Fibroblast of lung (primary cell): ENCODE measurements around the gene SCP2. TPM values are rescaled to one million over a fixed set of nuclear protein-coding genes. Genes with fewer than 3 reads are reported as not detected.
A peak's percentile ranks its signal among the peaks of the same experiment; 100 is the strongest.

Experiments used
- DNase-seq, 2 donors: peaks; one replicate each; pipeline versions ENCODE4 v3.0.0 to v3.0.0-alpha.2; 2010; ENCODE audit warnings: low read depth in 2 of 2
- H2AFZ ChIP-seq: 2 replicates; pipeline ENCODE4 v1.5.1; 2012; ENCODE audit warnings: low read length, control low read depth, inconsistent platforms
- H3K27ac ChIP-seq: 2 replicates; pipeline ENCODE4 v1.5.1; 2011; ENCODE audit warnings: low read length, control low read depth; ENCODE audit not compliant: insufficient read depth
- H3K27me3 ChIP-seq: 2 replicates; pipeline ENCODE4 v1.5.1; 2011; ENCODE audit warnings: mild to moderate bottlenecking, low read length; ENCODE audit not compliant: control insufficient read depth, insufficient read depth
- H3K36me3 ChIP-seq: 2 replicates; pipeline ENCODE4 v1.5.1; 2011; ENCODE audit warnings: low read length; ENCODE audit not compliant: control insufficient read depth, insufficient read depth
- H3K4me1 ChIP-seq: 2 replicates; pipeline ENCODE4 v1.5.1; 2011; ENCODE audit warnings: low read length; ENCODE audit not compliant: control insufficient read depth, insufficient read depth; ENCODE audit errors: extremely low read depth
- H3K4me2 ChIP-seq: 2 replicates; pipeline ENCODE4 v1.5.1; 2011; ENCODE audit warnings: low read length, control low read depth; ENCODE audit not compliant: insufficient read depth; ENCODE audit errors: extremely low read depth
- H3K4me3 ChIP-seq, 4 experiments: fragments of 200-600 bp in 1 of 4; sonication (generic) in 1 of 4; replicated peaks in 1 of 4; 2 replicates each; pipeline ENCODE4 v1.5.1; 2011 to 2016; ENCODE audit warnings: low read length in 4 of 4, low read depth in 3 of 4, mild to moderate bottlenecking in 3 of 4, control low read depth in 2 of 4, inconsistent platforms in 1 of 4, mixed read lengths in 1 of 4; ENCODE audit not compliant: insufficient read depth in 1 of 4; ENCODE audit errors: control extremely low read depth in 1 of 4
- H3K79me2 ChIP-seq: 2 replicates; pipeline ENCODE4 v1.5.1; 2012; ENCODE audit warnings: mild to moderate bottlenecking, low read length, inconsistent platforms; ENCODE audit not compliant: control insufficient read depth, insufficient read depth
- H3K9ac ChIP-seq: 2 replicates; pipeline ENCODE4 v1.5.1; 2011; ENCODE audit warnings: mild to moderate bottlenecking, low read length, control low read depth; ENCODE audit not compliant: insufficient read depth
- H3K9me3 ChIP-seq: 2 replicates; pipeline ENCODE4 v1.5.1; 2012; ENCODE audit warnings: low read depth, low read length; ENCODE audit not compliant: control insufficient read depth, insufficient read depth
- H4K20me1 ChIP-seq: 2 replicates; pipeline ENCODE4 v1.5.1; 2011; ENCODE audit warnings: low read length; ENCODE audit not compliant: control insufficient read depth, insufficient read depth; ENCODE audit errors: extremely low read depth
- CTCF ChIP-seq, 2 donors: IDR thresholded peaks in 1 of 2; conservative IDR thresholded peaks in 1 of 2; 1 replicate in 1 of 2; 2 replicates in 1 of 2; pipeline ENCODE4 v1.5.1; 2011 to 2012; ENCODE audit warnings: low read length in 2 of 2, control low read depth in 1 of 2, inconsistent platforms in 1 of 2, low read depth in 1 of 2, mild to moderate bottlenecking in 1 of 2
- EZH2 ChIP-seq: IDR thresholded peaks from 2 replicates; pipeline ENCODE4 v1.5.1; 2012; ENCODE audit warnings: low read length, control low read depth, mild to moderate bottlenecking; ENCODE audit errors: missing control alignments
- polyA plus RNA-seq, 2 donors: library from polyadenylated mRNA; depleted of rRNA in 1 of 2; stranded (reverse) in 1 of 2; unstranded in 1 of 2; fragments of >200 nt; gene quantifications; 2 replicates each; pipeline ENCODE4 v1.2.1, GENCODE V29; 2011 to 2012; ENCODE audit warnings: missing spikeins in 1 of 2
- total RNA-seq: library from RNA; depleted of rRNA; stranded (reverse); fragments of >200 nt; gene quantifications from 2 replicates; pipeline ENCODE4 v1.2.1, GENCODE V29; 2014

Gene SCP2
- total and polyA plus RNA-seq, 2 donors (not counting 1 experiment from before 2014, with no cell fraction given) = 222 to 305 TPM

DNA sequence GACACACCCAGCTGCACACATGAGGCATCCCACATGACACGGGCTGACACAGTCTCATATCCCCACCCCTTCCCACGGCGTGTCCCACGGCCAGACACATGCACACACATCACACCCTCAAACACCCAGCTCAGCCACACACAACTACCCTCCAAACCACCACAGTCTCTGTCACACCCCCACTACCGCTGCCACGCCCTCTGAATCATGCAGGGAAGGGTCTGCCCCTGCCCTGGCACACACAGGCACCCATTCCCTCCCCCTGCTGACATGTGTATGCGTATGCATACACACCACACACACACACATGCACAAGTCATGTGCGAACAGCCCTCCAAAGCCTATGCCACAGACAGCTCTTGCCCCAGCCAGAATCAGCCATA lies 157.5 kb downstream of the SCP2 start:
- H3K9me3 ChIP-seq = no peaks in the 10 kb centered on the region
- no peaks in the 10 kb centered on the region for H3K79me2 ChIP-seq
- H3K4me3 ChIP-seq = no peak overlapping the region
- H3K4me2 ChIP-seq = no peak overlapping the region
- no peak for DNase-seq
- no peak overlapping the region for H3K27ac ChIP-seq
- H3K4me1 ChIP-seq = peaks cover 6% of the 10 kb centered on the region
- no peak for TF ChIP-seq EZH2
- H4K20me1 ChIP-seq = no peaks in the 10 kb centered on the region
- peaks cover 11% of the 10 kb centered on the region for H3K36me3 ChIP-seq
- H3K9ac ChIP-seq = no peak overlapping the region
- H2AFZ ChIP-seq = no peak overlapping the region
- H3K27me3 ChIP-seq = no peaks in the 10 kb centered on the region

DNA sequence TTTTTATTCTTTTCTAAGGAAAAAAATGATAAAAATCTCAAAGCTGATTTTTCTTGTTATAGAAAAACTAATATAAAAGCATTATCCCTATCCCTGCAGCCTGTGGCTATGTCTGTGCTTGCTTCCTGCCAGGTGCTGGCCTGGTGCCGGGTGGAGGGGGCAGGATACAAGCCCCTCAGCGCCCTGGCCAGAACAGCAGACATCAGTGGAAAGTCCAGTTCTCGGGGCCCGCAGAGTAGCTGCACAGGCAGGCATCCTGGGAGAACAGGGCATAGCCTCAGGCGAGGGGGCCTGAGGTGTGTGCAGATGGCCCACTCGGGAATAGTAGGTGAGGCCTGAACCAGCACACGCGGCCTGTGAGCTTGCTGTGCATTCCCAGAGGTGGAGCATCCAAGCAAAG lies 158.3 kb downstream of the SCP2 start:
- peaks cover 11% of the 10 kb centered on the region for H3K36me3 ChIP-seq
- no peak for DNase-seq

GRCh38 chr1:53086491-53087070 lies 159.5 kb downstream of the SCP2 start:
- Histone ChIP-seq H2AFZ (no peak overlapping the region), H4K20me1 (no peaks in the 10 kb centered on the region), H3K4me2 (no peak overlapping the region), H3K36me3 (peaks cover 6% of the 10 kb centered on the region), H3K4me1 (peaks cover 7% of the 10 kb centered on the region), H3K27ac (no peak overlapping the region), H3K27me3 (no peaks in the 10 kb centered on the region), H3K9ac (no peak overlapping the region), H3K79me2 (no peaks in the 10 kb centered on the region), H3K9me3 (no peaks in the 10 kb centered on the region), H3K4me3 (no peak overlapping the region)
- DNase-seq = peak in 1 of 2 donors; percentile 70
- TF ChIP-seq EZH2 = no peak
- TF ChIP-seq CTCF (conservative IDR thresholded peaks at IDR 0.05 in 1 of 2, IDR thresholded peaks at IDR 0.05 in 1 of 2; ENCODE audit: low read depth in 1 of 2, low read length in 2 of 2) = no peak

More for the DNA sequence above, 158.3 kb downstream of the SCP2 start:
- Histone ChIP-seq H4K20me1 (no peaks in the 10 kb centered on the region), H3K27me3 (no peaks in the 10 kb centered on the region), H3K4me3 (no peak overlapping the region), H2AFZ (no peak overlapping the region), H3K9me3 (no peaks in the 10 kb centered on the region), H3K79me2 (no peaks in the 10 kb centered on the region), H3K4me1 (peaks cover 6% of the 10 kb centered on the region), H3K9ac (no peak overlapping the region), H3K4me2 (no peak overlapping the region), H3K27ac (no peak overlapping the region)
- TF ChIP-seq EZH2 = no peak
- TF ChIP-seq CTCF (conservative IDR thresholded peaks at IDR 0.05 in 1 of 2, IDR thresholded peaks at IDR 0.05 in 1 of 2; ENCODE audit: low read depth in 1 of 2, low read length in 2 of 2) = no peak
